Osteoblast (primary cell): ENCODE results near the gene BTN2A1. TPM values are rescaled to one million over a fixed set of nuclear protein-coding genes. Genes with fewer than 3 reads are reported as not detected.
A peak's percentile ranks its signal among the peaks of the same experiment; 100 is the strongest.
"Not testable (repeated sequence)": the region's sequence is repeated elsewhere in the genome, so short reads cannot be mapped to it uniquely, and the experiment has no call there.

ENCODE experiments used
- DNase-seq: peaks from one replicate; pipeline ENCODE4 v3.0.0; 2011; ENCODE audit warnings: low spot score, mixed read lengths; ENCODE audit not compliant: insufficient read length; ENCODE audit errors: missing footprints
- H2AFZ ChIP-seq: 2 replicates; pipeline ENCODE4 v1.6.0; 2011; ENCODE audit warnings: mild to moderate bottlenecking, low read length
- H3K27ac ChIP-seq: 2 replicates; pipeline ENCODE4 v1.5.1; 2011; ENCODE audit warnings: mild to moderate bottlenecking, low read depth, low read length, moderate library complexity
- H3K27me3 ChIP-seq: 2 replicates; pipeline ENCODE4 v1.6.0; 2012; ENCODE audit warnings: mild to moderate bottlenecking, control low read depth, inconsistent platforms, low read length, moderate library complexity; ENCODE audit not compliant: insufficient read depth
- H3K36me3 ChIP-seq: 2 replicates; pipeline ENCODE4 v1.5.1; 2011; ENCODE audit warnings: mild to moderate bottlenecking, low read length, control low read depth, moderate library complexity; ENCODE audit not compliant: insufficient read depth
- H3K4me1 ChIP-seq: 2 replicates; pipeline ENCODE4 v1.5.1; 2011; ENCODE audit warnings: mild to moderate bottlenecking, low read length, control low read depth, moderate library complexity; ENCODE audit not compliant: insufficient read depth
- H3K4me2 ChIP-seq: 2 replicates; pipeline ENCODE4 v1.6.0; 2011; ENCODE audit warnings: mild to moderate bottlenecking, low read length; ENCODE audit not compliant: insufficient read depth
- H3K4me3 ChIP-seq: fragments of 200-600 bp; sonication (generic); 3 replicates; pipeline ENCODE4 v1.5.1; 2012; ENCODE audit warnings: mild to moderate bottlenecking, low read length, inconsistent platforms; ENCODE audit not compliant: insufficient read depth
- H3K79me2 ChIP-seq: 2 replicates; pipeline ENCODE4 v1.6.0; 2012; ENCODE audit warnings: mild to moderate bottlenecking, low read length, control low read depth, inconsistent platforms; ENCODE audit not compliant: insufficient read depth
- H3K9me3 ChIP-seq: 2 replicates; pipeline ENCODE4 v1.5.1; 2011; ENCODE audit warnings: low read depth, low read length, control low read depth
- H4K20me1 ChIP-seq: 2 replicates; pipeline ENCODE4 v1.6.0; 2012; ENCODE audit warnings: mild to moderate bottlenecking, low read length, control low read depth; ENCODE audit not compliant: insufficient read depth
- CTCF ChIP-seq: IDR thresholded peaks from 2 replicates; pipeline ENCODE4 v1.5.1; 2011; ENCODE audit warnings: mild to moderate bottlenecking, low read depth, low read length, moderate library complexity; ENCODE audit errors: extremely low read depth
- total RNA-seq: library from RNA; depleted of rRNA; stranded (reverse); fragments of >200 nt; gene quantifications from 2 replicates; pipeline ENCODE4 v1.2.3, GENCODE V29; 2012

BTN2A1 gene
- total RNA-seq, 1 donor: 10.5 TPM

DNA sequence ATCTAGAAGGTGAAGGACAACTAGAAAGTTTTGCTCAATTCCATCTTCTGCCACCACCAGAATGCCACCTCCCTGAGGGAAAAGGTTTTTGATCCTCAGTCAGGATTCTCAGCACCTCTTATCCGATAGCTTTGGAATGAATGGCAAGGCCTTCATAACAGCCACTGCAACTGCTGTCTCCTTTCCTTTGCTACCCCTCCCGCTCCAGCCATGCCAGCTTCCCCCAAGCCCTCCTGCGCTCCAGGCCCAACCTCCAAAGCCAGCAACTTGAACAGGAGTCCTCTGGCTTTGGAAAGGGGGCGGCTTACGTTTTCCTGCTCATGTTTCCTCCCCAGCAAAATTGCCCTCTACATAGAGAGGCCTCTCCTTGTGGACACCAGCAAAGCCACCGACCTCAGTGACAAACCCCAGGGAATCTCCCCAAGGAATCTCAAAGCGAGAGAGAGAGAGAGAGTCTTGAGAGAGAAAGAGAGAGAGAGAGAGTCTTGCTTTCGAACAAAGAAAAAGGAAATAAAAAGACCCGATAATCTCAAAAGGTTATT is 420 bp upstream of the BTN2A1 start:
- no peak for DNase-seq
- H3K4me2 ChIP-seq: peak overlapping the region; percentile 80
- peak overlapping the region; percentile 81 for H3K4me3 ChIP-seq
- peaks cover 26% of the 10 kb centered on the region for H3K36me3 ChIP-seq
- H3K27me3 ChIP-seq: no peaks in the 10 kb centered on the region
- peak overlapping the region; percentile 93 for H2AFZ ChIP-seq
- peak overlapping the region; percentile 86 for H3K27ac ChIP-seq
- peaks cover 43% of the 10 kb centered on the region for H3K79me2 ChIP-seq
- H3K9me3 ChIP-seq: no peaks in the 10 kb centered on the region
- peaks cover 16% of the 10 kb centered on the region for H4K20me1 ChIP-seq
- peaks cover 45% of the 10 kb centered on the region for H3K4me1 ChIP-seq
- no peak for TF ChIP-seq CTCF

DNA sequence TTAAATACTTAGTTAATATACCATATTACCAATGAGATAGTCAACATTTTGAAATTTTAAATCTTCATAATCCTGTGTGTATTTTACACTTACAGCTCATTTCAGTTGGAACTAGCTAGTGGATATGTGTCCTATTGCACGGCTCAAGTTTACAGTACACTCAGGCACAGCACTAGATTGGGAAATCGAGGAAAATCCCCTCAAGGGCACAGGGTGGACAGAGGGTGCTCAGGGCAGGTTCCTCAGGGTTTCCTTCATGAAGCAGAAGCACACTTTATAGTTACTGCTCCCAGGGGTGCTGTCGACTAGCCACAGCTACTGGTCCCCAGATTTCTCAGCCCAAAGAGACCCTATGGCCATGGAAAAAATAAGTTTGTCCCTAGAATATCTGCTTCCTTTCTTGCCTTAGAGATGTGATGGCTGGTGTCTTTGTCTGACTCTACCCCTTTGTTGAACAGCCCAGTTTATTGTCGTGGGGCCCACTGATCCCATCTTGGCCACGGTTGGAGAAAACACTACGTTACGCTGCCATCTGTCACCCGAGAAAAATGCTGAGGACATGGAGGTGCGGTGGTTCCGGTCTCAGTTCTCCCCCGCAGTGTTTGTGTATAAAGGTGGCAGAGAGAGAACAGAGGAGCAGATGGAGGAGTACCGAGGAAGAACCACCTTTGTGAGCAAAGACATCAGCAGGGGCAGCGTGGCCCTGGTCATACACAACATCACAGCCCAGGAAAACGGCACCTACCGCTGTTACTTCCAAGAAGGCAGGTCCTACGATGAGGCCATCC is 1.5 kb downstream of the BTN2A1 start:
- peak overlapping the region; percentile 80 for H3K4me2 ChIP-seq
- no peak overlapping the region for H2AFZ ChIP-seq
- peaks cover 54% of the 10 kb centered on the region for H3K79me2 ChIP-seq
- DNase-seq: no peak
- H3K27ac ChIP-seq: no peak overlapping the region
- H3K27me3 ChIP-seq: no peaks in the 10 kb centered on the region
- H3K36me3 ChIP-seq: peaks cover 45% of the 10 kb centered on the region
- TF ChIP-seq CTCF: no peak
- peaks cover 17% of the 10 kb centered on the region for H4K20me1 ChIP-seq
- no peaks in the 10 kb centered on the region for H3K9me3 ChIP-seq
- peaks cover 43% of the 10 kb centered on the region for H3K4me1 ChIP-seq
- peak overlapping the region; percentile 25 for H3K4me3 ChIP-seq

DNA sequence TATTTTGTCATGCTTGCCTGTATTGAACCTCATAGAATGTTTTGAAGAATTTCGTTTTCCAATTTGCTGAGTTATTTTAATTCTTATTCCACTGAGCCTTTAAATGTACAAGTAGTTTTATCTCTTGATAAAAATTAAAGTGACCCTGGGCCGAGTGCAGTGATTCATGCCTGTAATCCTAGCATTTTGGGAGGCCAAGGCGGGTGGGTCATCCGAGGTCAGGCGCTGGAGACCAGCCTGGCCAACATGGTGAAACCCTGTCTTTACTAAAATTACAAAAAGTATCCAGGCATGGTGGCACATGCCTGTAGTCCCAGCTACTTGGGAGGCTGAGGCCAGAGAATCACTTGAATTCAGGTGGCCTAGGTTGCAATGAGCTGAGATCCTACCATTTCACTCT is 3.6 kb downstream of the BTN2A1 start:
- H3K27ac ChIP-seq, DNase-seq, H3K4me3 ChIP-seq, H3K9me3 ChIP-seq, H2AFZ ChIP-seq, H3K27me3 ChIP-seq: not testable (repeated sequence)
- Histone ChIP-seq H4K20me1 (peaks cover 17% of the 10 kb centered on the region), H3K79me2 (peaks cover 54% of the 10 kb centered on the region), H3K36me3 (peaks cover 66% of the 10 kb centered on the region), H3K4me1 (peaks cover 27% of the 10 kb centered on the region), H3K4me2 (peak overlapping the region; percentile 46)

GRCh38 chr6:26464014-26464413 is 6.3 kb downstream of the BTN2A1 start:
- H3K36me3 ChIP-seq: peaks cover 90% of the 10 kb centered on the region
- H3K9me3 ChIP-seq: no peaks in the 10 kb centered on the region
- TF ChIP-seq CTCF: no peak

More at GRCh38 chr6:26464014-26464413, 6.3 kb downstream of the BTN2A1 start:
- Histone ChIP-seq H3K79me2 (peaks cover 42% of the 10 kb centered on the region), H4K20me1 (peaks cover 16% of the 10 kb centered on the region), H3K4me1 (peaks cover 19% of the 10 kb centered on the region), H3K4me3 (no peak overlapping the region), H3K4me2 (no peak overlapping the region), H3K27me3 (no peaks in the 10 kb centered on the region), H2AFZ (no peak overlapping the region), H3K27ac (no peak overlapping the region)
- no peak for DNase-seq
